Measurements from ENCODE around the gene BHLHA15.

BHLHA15 gene

DNA sequence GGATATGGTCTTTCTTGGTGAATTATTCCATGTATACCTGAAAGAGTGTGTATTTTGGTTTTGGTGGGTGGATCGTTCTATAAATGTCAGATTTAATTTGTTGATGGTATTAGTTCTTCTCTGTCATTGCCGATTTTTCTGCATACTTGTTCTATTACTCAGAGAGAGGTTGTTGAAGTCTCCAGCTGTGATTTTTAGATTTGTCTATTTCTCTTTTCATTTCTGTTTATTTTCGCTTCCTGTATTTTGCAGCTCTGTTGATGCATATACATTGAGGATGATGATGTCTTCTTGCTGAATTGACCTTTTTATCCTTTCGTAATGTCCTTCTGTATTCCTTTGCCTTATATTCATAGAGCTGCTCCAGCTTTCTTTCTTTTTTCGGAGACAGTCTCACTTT lies 12.1 kb upstream of the BHLHA15 start:
- Histone ChIP-seq H4K20me1 (ENCODE audit: insufficient read depth, low read length) (peaks cover 36% of the 10 kb centered on the region), H3K4me1 (ENCODE audit: insufficient read depth, low read length) (peaks cover 25% of the 10 kb centered on the region), H3K9me3 (ENCODE audit: insufficient read depth, low read length, severe bottlenecking) (no peaks in the 10 kb centered on the region), H3K36me3 (ENCODE audit: insufficient read depth, low read length) (peaks cover 32% of the 10 kb centered on the region), H3K4me2 (ENCODE audit: insufficient read depth, low read length) (no peak overlapping the region), H3K9ac (ENCODE audit: low read depth, low read length) (no peak overlapping the region), H3K4me3 (ENCODE audit: low read depth in 1 of 2, low read length in 2 of 2) (no peak overlapping the region), H3K27ac (ENCODE audit: low read length) (no peak overlapping the region), H2AFZ (ENCODE audit: low read depth, low read length) (no peak overlapping the region), H3K79me2 (ENCODE audit: insufficient read depth, low read length) (no peaks in the 10 kb centered on the region), H3K27me3 (ENCODE audit: insufficient read depth, low read length, poor library complexity) (no peaks in the 10 kb centered on the region)
- ATAC-seq (ENCODE audit: insufficient read depth, low read depth) (no peak), DNase-seq (no peak)
- TF ChIP-seq, protein P1, sequence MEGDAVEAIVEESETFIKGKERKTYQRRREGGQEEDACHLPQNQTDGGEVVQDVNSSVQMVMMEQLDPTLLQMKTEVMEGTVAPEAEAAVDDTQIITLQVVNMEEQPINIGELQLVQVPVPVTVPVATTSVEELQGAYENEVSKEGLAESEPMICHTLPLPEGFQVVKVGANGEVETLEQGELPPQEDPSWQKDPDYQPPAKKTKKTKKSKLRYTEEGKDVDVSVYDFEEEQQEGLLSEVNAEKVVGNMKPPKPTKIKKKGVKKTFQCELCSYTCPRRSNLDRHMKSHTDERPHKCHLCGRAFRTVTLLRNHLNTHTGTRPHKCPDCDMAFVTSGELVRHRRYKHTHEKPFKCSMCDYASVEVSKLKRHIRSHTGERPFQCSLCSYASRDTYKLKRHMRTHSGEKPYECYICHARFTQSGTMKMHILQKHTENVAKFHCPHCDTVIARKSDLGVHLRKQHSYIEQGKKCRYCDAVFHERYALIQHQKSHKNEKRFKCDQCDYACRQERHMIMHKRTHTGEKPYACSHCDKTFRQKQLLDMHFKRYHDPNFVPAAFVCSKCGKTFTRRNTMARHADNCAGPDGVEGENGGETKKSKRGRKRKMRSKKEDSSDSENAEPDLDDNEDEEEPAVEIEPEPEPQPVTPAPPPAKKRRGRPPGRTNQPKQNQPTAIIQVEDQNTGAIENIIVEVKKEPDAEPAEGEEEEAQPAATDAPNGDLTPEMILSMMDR (IDR thresholded peaks at IDR 0.05; ENCODE audit: borderline replicate concordance, extremely low read depth, low read length, poor library complexity, severe bottlenecking): no peak
- TF ChIP-seq EZH2 (IDR thresholded peaks at IDR 0.05; ENCODE audit: borderline replicate concordance, low read depth, low read length, severe bottlenecking): no peak

DNA sequence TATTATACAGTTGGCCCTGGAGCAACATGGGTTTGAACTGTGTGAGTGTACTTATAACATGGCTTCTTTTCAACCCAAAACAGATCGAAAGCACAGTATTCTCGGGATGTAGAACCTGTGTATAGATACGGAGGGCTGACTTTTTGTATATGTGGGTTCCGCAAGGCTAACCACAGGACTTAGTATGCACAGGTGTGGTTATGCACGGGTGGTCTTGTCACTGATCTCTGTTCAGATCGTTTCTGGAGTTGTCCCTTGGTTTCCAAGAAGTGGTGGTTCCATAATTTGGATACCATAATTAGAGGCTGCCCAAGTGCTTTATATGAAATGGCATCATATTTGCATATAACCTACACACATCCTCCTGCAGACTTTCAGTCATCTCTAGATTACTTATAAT lies 10.9 kb upstream of the BHLHA15 start:
- Histone ChIP-seq H3K79me2 (ENCODE audit: insufficient read depth, low read length) (no peaks in the 10 kb centered on the region), H2AFZ (ENCODE audit: low read depth, low read length) (no peak overlapping the region), H3K27ac (ENCODE audit: low read length) (no peak overlapping the region), H3K9me3 (ENCODE audit: insufficient read depth, low read length, severe bottlenecking) (no peaks in the 10 kb centered on the region), H3K27me3 (ENCODE audit: insufficient read depth, low read length, poor library complexity) (no peaks in the 10 kb centered on the region), H3K36me3 (ENCODE audit: insufficient read depth, low read length) (peaks cover 33% of the 10 kb centered on the region), H3K4me1 (ENCODE audit: insufficient read depth, low read length) (peaks cover 25% of the 10 kb centered on the region), H3K4me3 (ENCODE audit: low read depth in 1 of 2, low read length in 2 of 2) (no peak overlapping the region), H3K4me2 (ENCODE audit: insufficient read depth, low read length) (no peak overlapping the region), H4K20me1 (ENCODE audit: insufficient read depth, low read length) (peaks cover 39% of the 10 kb centered on the region), H3K9ac (ENCODE audit: low read depth, low read length) (no peak overlapping the region)
- peak; percentile 16 for DNase-seq
- no peak for TF ChIP-seq EZH2 (IDR thresholded peaks at IDR 0.05; ENCODE audit: borderline replicate concordance, low read depth, low read length, severe bottlenecking)
- TF ChIP-seq, protein P1 (IDR thresholded peaks at IDR 0.05; ENCODE audit: borderline replicate concordance, extremely low read depth, low read length, poor library complexity, severe bottlenecking): no peak
- 0 out of 3 replicates have a peak, but pooled peaks have one; percentile 4 for ATAC-seq (ENCODE audit: insufficient read depth, low read depth)

DNA sequence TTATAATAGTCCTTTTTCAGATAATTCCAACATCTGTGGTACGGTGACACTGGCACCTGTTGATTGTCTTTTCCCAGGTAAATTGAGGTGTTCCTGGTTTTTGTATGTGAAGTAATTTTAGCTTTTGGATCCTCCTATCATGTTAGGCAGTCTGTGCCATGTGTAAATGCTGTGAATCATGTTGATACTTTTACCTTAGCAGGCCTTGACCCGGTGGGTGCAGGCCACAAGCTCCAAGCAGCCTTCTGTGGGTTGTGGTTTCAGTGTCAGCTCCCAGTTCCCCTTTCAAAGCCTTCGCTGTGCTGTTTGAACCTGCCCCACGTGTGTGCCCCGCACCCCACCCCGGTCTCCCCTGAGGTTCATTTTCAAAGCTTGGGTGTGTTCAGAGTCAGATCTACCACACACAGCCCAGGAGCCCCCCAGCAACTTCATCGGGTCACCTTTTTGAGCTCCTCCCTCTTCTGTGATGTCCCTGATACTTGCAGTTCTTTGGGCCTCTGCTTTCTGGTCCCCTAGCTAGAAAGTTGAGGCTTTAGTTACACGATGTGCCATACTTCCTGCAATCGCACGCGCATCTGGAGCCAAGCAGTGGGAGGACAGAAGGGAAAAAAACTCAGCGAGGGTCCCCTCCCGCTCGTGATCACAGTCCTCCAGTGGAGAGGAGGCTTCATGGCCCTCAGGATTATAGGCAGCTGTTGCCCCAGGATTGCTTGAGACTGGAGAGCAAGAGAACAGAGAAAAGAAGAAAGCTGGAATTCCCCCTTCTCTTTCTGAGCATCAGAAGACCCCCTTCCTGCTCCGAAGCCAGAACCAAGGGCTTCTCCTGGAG lies 8.7 kb upstream of the BHLHA15 start:
- Histone ChIP-seq H3K4me2 (ENCODE audit: insufficient read depth, low read length) (peak overlapping the region; percentile 41), H4K20me1 (ENCODE audit: insufficient read depth, low read length) (peaks cover 28% of the 10 kb centered on the region)
- DNase-seq: peak; percentile 88

More for the DNA sequence above, 8.7 kb upstream of the BHLHA15 start:
- Histone ChIP-seq H3K79me2 (ENCODE audit: insufficient read depth, low read length) (no peaks in the 10 kb centered on the region), H3K9ac (ENCODE audit: low read depth, low read length) (peak overlapping the region; percentile 4; the same call in 1 of the 2 replicates), H3K4me3 (ENCODE audit: low read depth in 1 of 2, low read length in 2 of 2) (peak overlapping the region in 1 of 2 experiments; percentile 12; a peak in 1 of 4 replicates), H2AFZ (ENCODE audit: low read depth, low read length) (no peak overlapping the region), H3K4me1 (ENCODE audit: insufficient read depth, low read length) (peaks cover 25% of the 10 kb centered on the region), H3K27ac (ENCODE audit: low read length) (peak overlapping the region; percentile 22), H3K9me3 (ENCODE audit: insufficient read depth, low read length, severe bottlenecking) (no peaks in the 10 kb centered on the region), H3K36me3 (ENCODE audit: insufficient read depth, low read length) (peaks cover 48% of the 10 kb centered on the region), H3K27me3 (ENCODE audit: insufficient read depth, low read length, poor library complexity) (no peaks in the 10 kb centered on the region)
- TF ChIP-seq, protein P1 (IDR thresholded peaks at IDR 0.05; ENCODE audit: borderline replicate concordance, extremely low read depth, low read length, poor library complexity, severe bottlenecking): no peak
- peak; percentile 98 for ATAC-seq (ENCODE audit: insufficient read depth, low read depth)
